Measurements from ENCODE around the gene TRIM69.
A peak's percentile ranks its signal among the peaks of the same experiment; 100 is the strongest.
"Not testable (repeated sequence)": the region's sequence is repeated elsewhere in the genome, so short reads cannot be mapped to it uniquely, and the experiment has no call there.

TRIM69 gene

GRCh38 chr15:44753345-44753744, 17.0 kb downstream of the TRIM69 start:
- no peak for FAIRE-seq

GRCh38 chr15:44763187-44763586, 26.9 kb downstream of the TRIM69 start:
- no peak for FAIRE-seq

GRCh38 chr15:44763848-44764247, 27.5 kb downstream of the TRIM69 start:
- FAIRE-seq, result peak; percentile 45

- FAIRE-seq, result no peak
Observed at GRCh38 chr15:44765036-44765435, 28.7 kb downstream of the TRIM69 start.

GRCh38 chr15:44769521-44769920, 33.2 kb downstream of the TRIM69 start:
- FAIRE-seq, result no peak

- not testable (repeated sequence) for FAIRE-seq
Observed at GRCh38 chr15:44770715-44771114, 34.4 kb downstream of the TRIM69 start.

GRCh38 chr15:44775953-44776352, 39.6 kb downstream of the TRIM69 start:
- no peak for FAIRE-seq

GRCh38 chr15:44779761-44780160, 43.4 kb downstream of the TRIM69 start:
- FAIRE-seq, result no peak

- no peak for FAIRE-seq
Observed at GRCh38 chr15:44780608-44781007, 44.3 kb downstream of the TRIM69 start.

GRCh38 chr15:44781128-44781810, 44.9 kb downstream of the TRIM69 start:
- no peak for FAIRE-seq

GRCh38 chr15:44782516-44782915, 46.2 kb downstream of the TRIM69 start:
- FAIRE-seq, result no peak

- not testable (repeated sequence) for FAIRE-seq
Observed at GRCh38 chr15:44784918-44785274, 48.6 kb downstream of the TRIM69 start.

GRCh38 chr15:44788748-44789147, 52.4 kb downstream of the TRIM69 start:
- FAIRE-seq, result no peak

GRCh38 chr15:44790215-44790614, 53.9 kb downstream of the TRIM69 start:
- FAIRE-seq, result no peak

- FAIRE-seq, result no peak
Observed at GRCh38 chr15:44790656-44791055, 54.3 kb downstream of the TRIM69 start.

- no peak for FAIRE-seq
Observed at GRCh38 chr15:44792715-44793114, 56.4 kb downstream of the TRIM69 start.

GRCh38 chr15:44794072-44794471, 57.7 kb downstream of the TRIM69 start:
- FAIRE-seq, result no peak

- no peak for FAIRE-seq
Observed at GRCh38 chr15:44796508-44796907, 60.2 kb downstream of the TRIM69 start.

- FAIRE-seq, result peak; percentile 21
Observed at GRCh38 chr15:44798826-44799225, 62.5 kb downstream of the TRIM69 start.

GRCh38 chr15:44801364-44801763, 65.0 kb downstream of the TRIM69 start:
- no peak for FAIRE-seq

- FAIRE-seq, result no peak
Observed at GRCh38 chr15:44801797-44802196, 65.5 kb downstream of the TRIM69 start.

GRCh38 chr15:44802336-44802735, 66.0 kb downstream of the TRIM69 start:
- no peak for FAIRE-seq

- FAIRE-seq, result no peak
Observed at GRCh38 chr15:44804298-44805046, 68.1 kb downstream of the TRIM69 start.

- FAIRE-seq, result no peak
Observed at GRCh38 chr15:44808557-44808956, 72.2 kb downstream of the TRIM69 start.

- no peak for FAIRE-seq
Observed at GRCh38 chr15:44810237-44810636, 73.9 kb downstream of the TRIM69 start.
